K562 (cell line): ENCODE measurements around the gene MED15. TPM values are rescaled to one million over a fixed set of nuclear protein-coding genes. Genes with fewer than 3 reads are reported as not detected.

Experiments used
- ATF4 ChIP-seq: fragments of 450-650 bp; formaldehyde crosslinking; IDR thresholded peaks from 2 replicates; pipeline ENCODE4 v1.4.0; 2022; ENCODE audit warnings: mild to moderate bottlenecking, moderate library complexity
- CAMTA2 ChIP-seq: fragments of 250-450 bp; sonication (Bioruptor Pico); conservative IDR thresholded peaks from 2 replicates; pipeline ENCODE4 v1.5.1; 2022
- FOXJ3 ChIP-seq: sonication (generic); formaldehyde crosslinking; IDR thresholded peaks from 2 replicates; pipeline ENCODE4 v1.4.0; 2020; ENCODE audit warnings: mild to moderate bottlenecking, missing genetic modification reagents
- HDAC3 ChIP-seq: fragments of 450-650 bp; IDR thresholded peaks from 2 replicates; pipeline ENCODE4 v1.6.1; 2018; ENCODE audit warnings: borderline replicate concordance, mild to moderate bottlenecking, moderate library complexity; ENCODE audit not compliant: partially characterized antibody
- JUND ChIP-seq, 2 experiments: IDR thresholded peaks; 2 replicates in 1 of 2; 3 replicates in 1 of 2; pipeline ENCODE4 v1.6.1; 2011; ENCODE audit warnings: borderline replicate concordance in 2 of 2, low read depth in 2 of 2, low read length in 2 of 2, improper control_type of control experiment in 1 of 2, missing biosample characterization in 1 of 2, missing genetic modification characterization in 1 of 2, missing genetic modification reagents in 1 of 2
- MYNN ChIP-seq, 2 experiments: sonication (generic); formaldehyde crosslinking in 1 of 2; IDR thresholded peaks; 2 replicates each; pipeline versions ENCODE4 v1.5.0 to v1.6.1; 2016 to 2020; ENCODE audit warnings: antibody characterized with exemption in 1 of 2, missing genetic modification reagents in 1 of 2
- RAD51 ChIP-seq: fragments of 450-650 bp; IDR thresholded peaks from 2 replicates; pipeline ENCODE4 v1.7.1; 2016; ENCODE audit warnings: low read depth, mild to moderate bottlenecking, borderline replicate concordance
- RNF219 ChIP-seq: fragments of 250-450 bp; sonication (Bioruptor Pico); IDR thresholded peaks from 2 replicates; pipeline ENCODE4 v1.5.0; 2022; ENCODE audit warnings: mild to moderate bottlenecking
- SOX6 ChIP-seq: fragments of 450-650 bp; IDR thresholded peaks from 2 replicates; pipeline ENCODE4 v1.6.1; 2014; ENCODE audit warnings: mild to moderate bottlenecking
- USF1 ChIP-seq: sonication (generic); formaldehyde crosslinking; IDR thresholded peaks from 2 replicates; pipeline ENCODE4 v1.9.0; 2022; ENCODE audit warnings: mild to moderate bottlenecking, missing genetic modification reagents
- ZFP1 ChIP-seq: fragments of 450-650 bp; formaldehyde crosslinking; IDR thresholded peaks from 2 replicates; pipeline ENCODE4 v1.4.0; 2020; ENCODE audit warnings: mild to moderate bottlenecking, mixed read lengths
- ZNF609 ChIP-seq: sonication (generic); formaldehyde crosslinking; IDR thresholded peaks from 2 replicates; pipeline ENCODE4 v1.8.1; 2023; ENCODE audit warnings: missing genetic modification reagents, mild to moderate bottlenecking, borderline replicate concordance
- polyA plus RNA-seq, 8 experiments: library from polyadenylated mRNA; depleted of rRNA in 4 of 8; stranded (reverse) in 5 of 8; unstranded in 3 of 8; fragments of >200 nt; fragmentation: Nextera tagmentation in 2 of 8; fragmentation: Illumina TruSeq in 1 of 8; extraction: Ambion mirVana in 2 of 8; extraction: Trizol in 1 of 8; gene quantifications; 2 replicates each; pipeline versions ENCODE4 v1.2.1 to v1.2.3, GENCODE V29; 2011 to 2014; ENCODE audit warnings: inconsistent platforms in 1 of 8, missing spikeins in 1 of 8
- total RNA-seq, 7 experiments: library from RNA; depleted of rRNA in 6 of 7; stranded (reverse); fragments of >200 nt in 6 of 7; fragmentation: Illumina TruSeq in 2 of 7; extraction: Trizol in 2 of 7; gene quantifications; 2 replicates each; pipeline versions ENCODE4 v1.2.1 to v1.2.3, GENCODE V29; 2011 to 2021; ENCODE audit warnings: low replicate concordance in 1 of 7

Gene MED15
- total and polyA plus RNA-seq, 9 of the 15 experiments (the other 6 are each of a cell fraction or from before 2014, with no cell fraction given) = 4.0 to 271 (median 60.1) TPM

- peak; percentile 61; the same call in 1 of the 2 replicates for TF ChIP-seq MYNN (IDR thresholded peaks at IDR 0.05)
- TF ChIP-seq MYNN (CRISPR knock-in tag; IDR thresholded peaks at IDR 0.05) = no peak
- TF ChIP-seq ATF4 = 0 out of 2 replicates have a peak, but pooled peaks have one; percentile 12
- 0 out of 2 replicates have a peak, but pooled peaks have one; percentile 1 for TF ChIP-seq JUND (IDR thresholded peaks at IDR 0.05; ENCODE audit: borderline replicate concordance, low read depth, low read length)
- TF ChIP-seq JUND (tag; IDR thresholded peaks at IDR 0.05; ENCODE audit: borderline replicate concordance, low read depth, low read length) = no peak
- TF ChIP-seq CAMTA2 (CRISPR knock-in tag) = no peak
- TF ChIP-seq ZNF609 (CRISPR knock-in tag) = no peak
- no peak for TF ChIP-seq HDAC3
- TF ChIP-seq RAD51 = no peak
- TF ChIP-seq ZFP1 (CRISPR knock-in tag) = no peak
- no peak for TF ChIP-seq SOX6
- peak; percentile 34; the same call in 1 of the 2 replicates for TF ChIP-seq USF1 (CRISPR knock-in tag)
- TF ChIP-seq RNF219 (CRISPR knock-in tag) = 0 out of 2 replicates have a peak, but pooled peaks have one; percentile 44
- no peak for TF ChIP-seq FOXJ3
These were observed 80.0 kb downstream of the MED15 start (continued) for GRCh38 chr22:20587206-20587958.
